GM18873 (cell line): ENCODE data around the gene YIPF1.
A peak's percentile ranks its signal among the peaks of the same experiment; 100 is the strongest.

Experiments used
- ATAC-seq: cut with Tn5 transposase; IDR thresholded peaks from one replicate; pipeline ENCODE4 v1.9.1; 2021; ENCODE audit warnings: mild to moderate bottlenecking, moderate library complexity, moderate number of reproducible peaks; ENCODE audit not compliant: unreplicated experiment, low FRiP score

YIPF1 gene

GRCh38 chr1:53889304-53890298 lies at the start of gene YIPF1:
TSS of gene YIPF1 (minus strand) at chr1:53889797. CDS start at chr1:53888937, 860 bp downstream.
- peak; percentile 82 for ATAC-seq

GRCh38 chr1:53938136-53938830 lies 48.7 kb upstream of the YIPF1 start:
- ATAC-seq, result no peak

GRCh38 chr1:53936430-53936829 lies 46.8 kb upstream of the YIPF1 start:
- ATAC-seq, result no peak

GRCh38 chr1:53934170-53934765 lies 44.7 kb upstream of the YIPF1 start:
- no peak for ATAC-seq

GRCh38 chr1:53931523-53931922 lies 41.9 kb upstream of the YIPF1 start:
- ATAC-seq, result no peak

GRCh38 chr1:53930932-53931331 lies 41.3 kb upstream of the YIPF1 start:
- no peak for ATAC-seq

- ATAC-seq, result no peak
Measured at GRCh38 chr1:53929246-53929960, 39.8 kb upstream of the YIPF1 start.

GRCh38 chr1:53927376-53927881 lies 37.8 kb upstream of the YIPF1 start:
- ATAC-seq, result no peak

GRCh38 chr1:53919675-53920066 lies 30.1 kb upstream of the YIPF1 start:
- ATAC-seq, result no peak

- no peak for ATAC-seq
Measured at GRCh38 chr1:53918343-53918742, 28.7 kb upstream of the YIPF1 start.

GRCh38 chr1:53913352-53914033 lies 23.9 kb upstream of the YIPF1 start:
- ATAC-seq, result no peak

GRCh38 chr1:53911442-53911841 lies 21.8 kb upstream of the YIPF1 start:
- ATAC-seq, result no peak

- no peak for ATAC-seq
Measured at GRCh38 chr1:53909946-53910345, 20.3 kb upstream of the YIPF1 start.

- no peak for ATAC-seq
Measured at GRCh38 chr1:53906121-53906520, 16.5 kb upstream of the YIPF1 start.

GRCh38 chr1:53905509-53905908 lies 15.9 kb upstream of the YIPF1 start:
- no peak for ATAC-seq

- no peak for ATAC-seq
Measured at GRCh38 chr1:53902235-53903138, 12.9 kb upstream of the YIPF1 start.

GRCh38 chr1:53899708-53900107 lies 10.1 kb upstream of the YIPF1 start:
- ATAC-seq, result no peak

- no peak for ATAC-seq
Measured at GRCh38 chr1:53899206-53899628, 9.6 kb upstream of the YIPF1 start.
